GM18520 (cell line): ENCODE results near the gene PPFIA1.

Experiments
- ATAC-seq: cut with Tn5 transposase; IDR thresholded peaks from one replicate; pipeline ENCODE4 v1.9.1; 2021; ENCODE audit not compliant: unreplicated experiment

Gene PPFIA1

DNA sequence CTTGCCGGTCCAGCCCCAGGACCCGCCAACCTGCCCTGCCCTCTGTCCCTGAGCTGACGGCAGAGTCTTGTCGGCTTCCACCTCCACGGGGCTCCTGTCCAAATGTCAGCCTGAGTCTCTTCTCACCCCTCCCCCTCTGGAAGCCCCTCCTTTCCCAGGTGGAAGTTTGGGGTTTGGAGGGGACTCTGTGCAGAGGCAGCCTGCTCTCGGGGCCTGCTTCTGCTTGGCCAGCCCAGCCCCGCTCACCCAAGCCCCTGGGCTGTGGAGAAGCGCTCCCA is 158.9 kb downstream of the PPFIA1 start:
- ATAC-seq: no peak

DNA sequence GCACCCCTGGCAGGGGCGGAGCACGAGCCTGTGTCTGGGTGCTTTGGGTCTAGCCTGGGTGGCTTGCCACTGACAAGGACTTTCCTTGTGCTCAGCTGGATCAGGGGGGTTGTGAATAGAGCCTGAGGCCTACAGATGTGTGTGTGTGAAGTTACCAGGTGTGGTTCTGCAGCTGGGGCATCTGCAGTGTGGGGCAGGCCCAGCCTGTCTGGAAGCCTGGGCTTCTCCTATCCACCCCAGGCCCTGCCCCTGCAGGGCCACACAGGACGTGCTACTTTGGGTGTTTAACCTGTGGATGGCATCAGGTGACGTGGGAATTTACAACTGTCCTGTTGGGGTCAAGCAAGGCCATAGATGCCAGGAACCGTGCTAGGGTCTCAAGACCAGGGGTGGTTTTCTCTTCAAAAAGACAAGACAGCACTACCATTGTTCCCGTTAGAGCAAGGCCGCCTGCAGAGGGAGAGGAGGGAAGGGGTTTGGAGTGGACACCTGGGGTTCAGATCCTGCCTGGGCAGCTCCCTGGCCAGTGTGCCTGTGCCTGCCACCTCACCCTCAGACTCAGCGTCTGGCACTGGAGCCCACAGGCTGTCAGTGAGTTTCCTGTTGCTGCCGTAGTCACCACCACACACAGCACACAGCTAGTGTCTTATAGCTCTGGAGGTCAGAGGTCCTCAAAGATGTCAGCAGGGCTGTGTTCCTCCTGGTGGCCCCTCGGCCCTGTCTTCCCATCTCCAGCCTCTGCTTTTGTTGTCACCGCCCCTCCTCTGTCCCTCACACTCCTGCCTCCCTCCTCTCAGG is 159.4 kb downstream of the PPFIA1 start:
- no peak for ATAC-seq

DNA sequence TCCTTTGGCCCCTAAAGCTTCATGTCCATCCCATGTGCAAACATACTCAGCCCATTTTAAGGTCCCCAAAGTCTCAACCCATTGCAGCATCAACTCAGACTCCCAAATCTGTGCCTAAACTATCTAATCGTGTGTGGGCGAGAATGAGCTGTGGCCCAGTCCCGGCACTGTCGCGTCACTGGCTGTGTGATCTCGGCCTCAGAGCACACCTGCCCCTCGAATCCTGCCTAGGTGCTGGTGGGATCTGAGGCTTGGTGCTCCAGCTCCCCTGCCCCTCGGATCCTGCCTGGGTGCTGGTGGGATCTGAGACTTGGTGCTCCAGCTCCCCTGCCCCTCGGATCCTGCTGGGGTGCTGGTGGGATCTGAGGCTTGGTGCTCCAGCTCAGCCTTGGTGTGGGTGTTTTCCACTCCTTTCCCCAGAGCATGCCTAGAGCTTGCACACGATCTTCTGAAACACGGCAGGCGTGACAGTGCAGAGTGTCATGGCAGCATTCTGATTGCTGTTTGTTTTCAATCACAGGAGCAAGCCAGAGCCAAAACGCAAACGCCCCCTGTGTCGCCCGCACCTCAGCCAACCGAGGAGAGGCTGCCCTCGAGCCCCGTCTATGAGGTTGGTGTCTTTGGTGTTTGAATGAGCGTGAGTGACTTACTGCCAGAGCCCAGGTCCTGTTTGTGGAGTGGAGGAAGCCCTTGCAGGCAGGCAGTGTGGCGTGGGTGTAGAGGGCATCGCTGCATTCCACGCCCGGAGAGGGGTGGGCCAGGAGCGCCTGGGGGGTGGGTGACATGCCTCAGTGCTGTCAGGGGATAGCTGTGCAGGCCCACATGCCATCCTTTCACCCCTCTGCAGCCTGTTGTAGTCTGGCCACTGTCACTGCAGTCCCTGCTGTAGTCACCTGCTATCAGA is 160.4 kb downstream of the PPFIA1 start:
- no peak for ATAC-seq

DNA sequence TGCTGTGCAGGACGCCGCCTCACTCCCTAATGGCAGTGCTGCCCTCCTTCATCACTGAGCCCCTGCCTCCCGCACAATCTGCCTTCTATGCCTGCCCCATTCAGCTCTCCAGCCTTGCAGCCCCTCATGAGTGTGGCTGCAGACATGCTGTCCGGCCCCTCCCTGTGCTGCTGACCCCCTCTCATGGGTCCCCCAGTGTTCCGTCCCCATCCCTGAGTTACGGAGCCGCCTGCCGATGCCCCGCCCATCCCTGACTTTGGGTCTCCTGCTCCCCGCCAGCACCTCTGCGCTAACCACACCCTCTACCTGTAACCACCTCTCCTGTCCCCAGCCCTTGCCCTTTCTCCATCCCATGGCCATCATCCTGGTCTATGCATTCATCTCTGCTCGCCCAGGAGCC is 161.1 kb downstream of the PPFIA1 start:
- no peak for ATAC-seq

DNA sequence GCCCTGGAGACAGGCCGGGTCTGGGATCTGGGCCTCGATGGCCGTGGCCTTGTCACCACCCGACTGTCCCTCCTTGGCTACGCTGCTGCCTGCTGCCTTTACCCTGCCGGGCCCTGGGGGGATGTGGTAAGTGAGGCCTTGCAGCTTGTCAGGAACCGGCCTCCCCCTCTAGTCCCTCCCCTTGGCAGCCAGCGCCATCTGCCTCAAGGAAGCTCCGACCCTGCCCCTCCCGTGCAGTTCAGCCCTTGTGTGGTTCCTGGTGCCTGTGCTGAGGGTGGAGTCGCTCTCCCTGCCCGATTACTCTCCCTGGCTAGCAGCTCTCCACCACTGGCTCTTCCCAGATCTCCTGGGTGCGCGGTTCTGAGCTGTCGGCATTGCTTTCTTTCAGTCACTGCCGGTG is 161.6 kb downstream of the PPFIA1 start:
- ATAC-seq: no peak

- no peak for ATAC-seq
These were observed 162.1 kb downstream of the PPFIA1 start for GRCh38 chr11:70432580-70432979.

GRCh38 chr11:70433038-70433437 is 162.5 kb downstream of the PPFIA1 start:
- no peak for ATAC-seq

DNA sequence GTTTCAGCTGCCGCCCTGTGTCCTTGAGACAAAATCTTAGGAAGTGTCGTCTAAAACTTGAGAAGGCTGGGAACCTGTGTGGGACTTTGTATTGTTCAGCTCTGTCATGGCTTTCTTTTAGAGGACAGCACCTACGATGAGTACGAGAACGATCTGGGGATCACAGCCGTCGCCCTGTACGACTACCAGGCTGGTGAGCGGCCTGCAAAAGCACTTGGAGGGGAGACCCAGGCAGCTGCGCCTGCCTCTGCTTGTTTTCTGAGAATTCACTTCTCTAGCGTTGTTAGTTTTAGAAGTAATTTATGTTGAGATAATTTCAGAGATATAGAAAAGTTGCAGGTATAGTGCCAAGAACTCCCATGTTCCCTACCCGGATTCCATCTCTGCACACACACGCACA is 163.0 kb downstream of the PPFIA1 start:
- no peak for ATAC-seq
